Gastroesophageal sphincter (tissue), 3 donors: ENCODE measurements around the gene ZBED4.

Experiments
- EP300 ChIP-seq: sonication (generic); formaldehyde crosslinking; IDR thresholded peaks from one replicate; pipeline ENCODE4 v1.6.1; 2017; ENCODE audit warnings: antibody characterized with exemption, mild to moderate bottlenecking
- TF ChIP-seq, protein P1 (sequence below), 4 experiments: fragments of 200-600 bp in 2 of 4; fragments of 450-650 bp in 2 of 4; sonication (generic) in 1 of 4; IDR thresholded peaks; one replicate each; pipeline ENCODE4 v1.5.1; 2017 to 2019; ENCODE audit warnings: antibody characterized with exemption in 4 of 4, mild to moderate bottlenecking in 2 of 4, moderate library complexity in 2 of 4

- no peak for TF ChIP-seq EP300
- TF ChIP-seq, protein P1, sequence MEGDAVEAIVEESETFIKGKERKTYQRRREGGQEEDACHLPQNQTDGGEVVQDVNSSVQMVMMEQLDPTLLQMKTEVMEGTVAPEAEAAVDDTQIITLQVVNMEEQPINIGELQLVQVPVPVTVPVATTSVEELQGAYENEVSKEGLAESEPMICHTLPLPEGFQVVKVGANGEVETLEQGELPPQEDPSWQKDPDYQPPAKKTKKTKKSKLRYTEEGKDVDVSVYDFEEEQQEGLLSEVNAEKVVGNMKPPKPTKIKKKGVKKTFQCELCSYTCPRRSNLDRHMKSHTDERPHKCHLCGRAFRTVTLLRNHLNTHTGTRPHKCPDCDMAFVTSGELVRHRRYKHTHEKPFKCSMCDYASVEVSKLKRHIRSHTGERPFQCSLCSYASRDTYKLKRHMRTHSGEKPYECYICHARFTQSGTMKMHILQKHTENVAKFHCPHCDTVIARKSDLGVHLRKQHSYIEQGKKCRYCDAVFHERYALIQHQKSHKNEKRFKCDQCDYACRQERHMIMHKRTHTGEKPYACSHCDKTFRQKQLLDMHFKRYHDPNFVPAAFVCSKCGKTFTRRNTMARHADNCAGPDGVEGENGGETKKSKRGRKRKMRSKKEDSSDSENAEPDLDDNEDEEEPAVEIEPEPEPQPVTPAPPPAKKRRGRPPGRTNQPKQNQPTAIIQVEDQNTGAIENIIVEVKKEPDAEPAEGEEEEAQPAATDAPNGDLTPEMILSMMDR (IDR thresholded peaks at IDR 0.05), result no peak
Observed at GRCh38 chr22:49881856-49882255, 28.2 kb downstream of the ZBED4 start.
